ENCODE results near the gene RAPGEF6.

- TF ChIP-seq GATA2 (IDR thresholded peaks at IDR 0.05; ENCODE audit: low read depth, low read length) (no peak), GATA3 (IDR thresholded peaks at IDR 0.05; ENCODE audit: low read depth, low read length) (no peak)
Measured at GRCh38 chr5:131534974-131535373, 100.1 kb downstream of the RAPGEF6 start.
